ENCODE results near the gene SELENOO. TPM values are rescaled to one million over a fixed set of nuclear protein-coding genes. Genes with fewer than 3 reads are reported as not detected.

The SELENOO gene
- polyA plus RNA-seq, 1 donor: 17.8 TPM

- DNase-seq: no peak
Measured at GRCh38 chr22:50218153-50218995, 17.6 kb downstream of the SELENOO start.

DNA sequence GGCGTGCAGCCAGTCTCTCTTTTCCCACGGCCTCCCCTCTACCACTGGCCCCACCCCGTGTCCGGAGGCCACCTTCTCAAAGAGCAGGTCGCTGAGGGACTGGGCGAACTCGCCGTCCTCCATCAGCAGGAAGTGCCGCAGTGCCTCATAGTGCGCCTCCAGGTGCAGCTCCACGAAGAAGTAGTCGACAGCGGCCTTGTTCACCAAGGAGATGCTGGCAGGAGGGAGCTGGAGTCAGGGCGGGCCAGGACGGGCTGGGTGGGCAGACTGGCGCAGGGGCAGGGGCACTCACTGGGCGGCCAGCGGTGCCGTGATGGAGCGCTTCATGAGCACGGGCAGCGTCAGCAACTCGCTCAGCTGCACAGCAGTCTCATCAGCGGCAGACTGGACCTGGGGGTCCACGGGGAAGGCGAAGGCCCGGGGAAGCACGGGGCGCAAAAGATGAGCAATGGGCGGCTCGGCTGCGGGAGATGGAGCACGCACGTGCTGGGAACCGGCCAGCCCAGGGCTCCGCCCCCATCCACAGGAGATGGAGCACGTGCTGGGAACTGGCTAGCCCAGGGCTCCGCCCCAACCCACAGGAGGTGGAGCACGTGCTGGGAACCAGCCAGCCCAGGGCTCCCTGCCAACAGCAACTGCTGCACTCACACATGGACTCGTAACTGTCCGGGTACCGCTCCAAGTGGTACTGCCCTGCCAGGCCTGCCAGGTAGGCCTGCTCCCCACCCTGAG is 18.4 kb downstream of the SELENOO start:
- no peak for DNase-seq

DNA sequence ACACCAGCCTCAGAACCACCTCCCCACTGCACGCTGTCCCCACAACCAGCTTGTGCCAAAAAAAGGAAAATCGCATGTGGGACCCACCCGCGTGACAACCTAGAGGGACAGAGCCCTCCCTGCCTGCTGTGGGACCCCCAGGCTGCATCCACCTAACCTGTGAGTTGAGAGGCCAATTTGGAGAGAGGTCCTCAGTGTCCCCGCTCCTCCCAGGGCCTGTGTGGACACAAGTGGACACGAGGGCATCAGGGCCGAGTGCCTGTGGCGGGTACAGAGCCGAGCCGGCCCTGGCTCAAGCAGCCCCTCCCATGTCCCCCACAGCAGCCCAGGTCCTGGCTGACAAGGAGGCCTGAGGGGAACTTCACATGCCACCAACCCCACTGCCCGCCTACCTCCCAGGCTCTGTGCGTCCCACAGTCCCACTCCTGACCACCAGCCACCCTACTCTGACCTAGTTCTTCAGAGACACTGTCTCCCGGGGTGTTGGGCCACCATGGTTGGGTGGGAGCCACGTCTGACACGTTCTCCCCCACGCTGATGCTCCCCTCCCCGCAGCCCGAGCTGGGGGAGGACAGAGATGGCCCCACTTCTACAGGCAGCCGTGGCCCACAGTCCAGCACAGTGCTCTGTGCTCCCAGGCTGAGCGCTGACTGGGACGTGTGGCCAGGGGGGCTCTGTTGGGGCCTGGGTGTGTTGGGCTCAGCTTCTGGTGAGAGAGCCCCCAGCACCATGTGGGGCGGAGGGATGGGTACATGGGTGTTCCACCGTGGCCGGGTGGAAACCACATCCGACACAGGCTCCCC is 19.2 kb downstream of the SELENOO start:
- DNase-seq: no peak

- no peak for DNase-seq
Measured at GRCh38 chr22:50220603-50221409, 20.0 kb downstream of the SELENOO start.

DNA sequence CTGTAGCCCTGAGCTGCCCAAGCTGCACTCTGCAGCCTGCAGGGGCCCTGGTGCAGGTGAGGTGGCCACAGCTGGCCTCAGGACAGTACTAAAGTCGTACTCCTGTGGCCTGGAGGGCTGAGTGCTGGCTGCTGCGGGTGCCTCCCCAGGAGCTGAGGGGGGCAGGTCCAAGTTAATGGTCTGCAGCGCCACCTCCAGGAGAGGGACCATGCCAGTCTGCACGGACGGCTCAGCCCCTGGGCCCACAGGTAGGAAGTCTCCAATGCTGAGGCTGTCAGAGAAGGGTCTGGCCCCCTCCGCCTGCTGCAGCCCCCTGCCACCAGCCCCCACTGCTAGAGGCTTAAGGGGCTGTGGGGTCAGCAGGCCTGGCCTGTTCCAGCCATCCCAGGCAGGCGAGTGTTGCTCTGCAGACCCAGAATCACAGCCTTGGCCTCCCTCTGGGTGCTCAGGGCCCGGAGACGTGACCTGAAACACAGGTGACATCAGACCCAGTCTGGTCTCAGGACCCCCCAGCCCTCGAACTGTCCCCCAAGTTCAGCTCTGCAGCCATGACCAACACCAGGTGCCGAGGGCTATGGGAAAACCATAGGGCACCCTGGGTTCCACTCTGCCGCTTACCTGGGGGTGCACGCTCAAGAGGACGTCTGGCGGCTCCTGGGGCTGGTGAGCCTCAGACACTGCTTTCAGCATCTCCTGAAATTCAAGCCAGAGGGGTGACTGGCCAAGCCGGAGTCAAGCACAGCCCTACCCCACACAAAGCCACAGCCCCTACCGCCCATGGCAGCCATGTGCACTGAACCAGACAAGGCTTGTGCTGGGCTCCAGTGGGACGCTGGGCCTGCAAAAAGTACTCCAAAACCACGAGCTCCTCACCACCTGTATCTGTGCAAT is 20.8 kb downstream of the SELENOO start:
- no peak for DNase-seq

- DNase-seq: no peak
Measured at GRCh38 chr22:50222508-50222907, 21.7 kb downstream of the SELENOO start.

GRCh38 chr22:50224071-50224470 is 23.3 kb downstream of the SELENOO start:
- DNase-seq: no peak

DNA sequence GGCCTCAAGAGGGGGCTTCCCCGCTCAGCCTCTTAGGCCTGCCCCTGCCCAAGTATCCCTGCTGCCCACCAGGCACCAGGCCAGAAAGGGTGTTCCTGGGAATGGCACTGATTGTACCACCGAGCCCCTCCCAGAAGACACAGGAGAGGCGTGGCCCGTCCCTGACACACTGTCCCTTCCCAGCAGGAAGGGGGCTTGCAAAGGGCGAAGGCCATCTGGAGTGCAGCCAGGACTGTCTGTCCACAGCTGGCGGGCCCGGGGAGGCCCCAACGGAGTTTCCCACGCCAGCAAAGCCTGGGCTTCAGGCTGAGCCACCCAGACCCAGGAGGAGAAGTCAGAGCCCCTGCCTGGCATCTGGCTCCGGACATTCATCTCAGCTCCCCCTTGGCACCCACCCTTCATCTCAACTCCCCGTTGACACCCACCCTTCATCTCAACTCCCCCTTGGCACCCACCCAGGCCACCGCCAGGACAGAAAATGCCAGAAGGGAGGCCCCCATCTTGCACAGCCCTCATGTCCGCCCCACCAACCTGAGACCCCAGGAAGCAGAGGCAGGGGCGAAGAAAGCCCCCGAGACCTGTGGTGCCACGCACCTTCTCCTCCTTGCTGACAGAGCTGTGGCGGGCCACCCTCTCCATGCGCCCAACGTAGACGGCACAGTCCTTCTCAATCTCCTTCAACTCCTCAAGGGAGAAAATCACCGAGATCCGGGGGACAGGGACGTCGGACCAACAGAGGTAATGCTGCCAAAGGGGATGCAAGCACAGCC is 24.6 kb downstream of the SELENOO start:
- no peak for DNase-seq

DNA sequence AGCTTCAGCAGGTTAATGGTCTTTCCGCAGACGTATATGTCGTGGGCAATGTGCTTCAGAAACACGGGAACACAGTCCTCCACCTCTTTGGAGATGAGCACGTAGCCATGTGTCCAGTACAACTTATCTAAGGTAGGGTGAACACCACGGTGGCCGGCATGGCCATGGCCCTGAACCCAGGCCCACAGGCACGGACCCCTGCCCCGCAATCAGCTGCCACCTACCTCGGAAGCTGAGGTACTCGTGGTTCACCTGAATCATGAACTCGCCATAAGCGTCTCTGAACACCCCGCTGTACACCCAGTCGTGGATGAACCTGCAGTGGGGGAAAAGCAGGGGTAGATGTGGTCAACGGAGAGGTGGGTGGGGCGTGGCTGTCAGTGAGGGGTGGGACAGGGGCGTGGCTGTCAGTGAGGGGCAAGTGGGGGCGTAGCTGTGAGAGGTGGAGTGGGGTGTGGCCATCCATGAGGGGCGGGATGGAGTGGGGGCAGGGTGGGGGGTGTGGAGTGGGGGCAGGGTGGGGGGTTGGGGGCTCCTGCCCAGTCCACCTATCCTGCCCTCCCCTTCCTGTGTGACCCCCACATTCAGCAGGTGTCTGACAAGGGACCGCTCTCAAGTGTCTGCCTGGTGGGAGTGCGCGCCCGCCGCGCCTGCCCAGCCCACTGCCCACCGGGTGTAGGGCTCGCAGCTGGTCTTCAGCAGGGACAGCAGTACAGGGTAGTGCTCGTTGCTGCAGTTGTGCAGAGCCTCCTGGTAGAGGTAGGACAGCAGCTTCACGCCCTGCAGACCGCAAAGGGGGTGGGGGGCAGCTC is 25.5 kb downstream of the SELENOO start:
- no peak for DNase-seq

DNA sequence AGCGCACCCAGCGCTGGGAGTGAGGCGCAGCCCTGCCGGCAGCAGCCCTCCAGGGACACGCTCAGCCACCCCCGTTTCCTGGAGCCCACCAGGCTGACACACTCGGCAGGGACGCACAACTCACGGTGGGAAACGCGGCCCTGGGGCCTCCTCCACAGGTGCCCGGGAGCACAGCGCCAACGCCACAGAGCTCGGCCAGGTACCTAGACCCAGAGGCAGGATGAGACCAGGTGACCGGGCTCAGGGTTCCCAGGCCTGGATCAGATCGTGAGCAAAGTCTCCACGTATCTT is 26.0 kb downstream of the SELENOO start:
- no peak for DNase-seq

GRCh38 chr22:50227579-50228215 is 26.9 kb downstream of the SELENOO start:
- no peak for DNase-seq

- no peak for DNase-seq
Measured at GRCh38 chr22:50228366-50228765, 27.6 kb downstream of the SELENOO start.

GRCh38 chr22:50229370-50229769 is 28.6 kb downstream of the SELENOO start:
- no peak for DNase-seq

- no peak for DNase-seq
Measured at GRCh38 chr22:50232481-50233151, 31.8 kb downstream of the SELENOO start.

- no peak for DNase-seq
Measured at GRCh38 chr22:50233223-50233622, 32.4 kb downstream of the SELENOO start.

- DNase-seq: no peak
Measured at GRCh38 chr22:50236731-50237409, 36.1 kb downstream of the SELENOO start.

DNA sequence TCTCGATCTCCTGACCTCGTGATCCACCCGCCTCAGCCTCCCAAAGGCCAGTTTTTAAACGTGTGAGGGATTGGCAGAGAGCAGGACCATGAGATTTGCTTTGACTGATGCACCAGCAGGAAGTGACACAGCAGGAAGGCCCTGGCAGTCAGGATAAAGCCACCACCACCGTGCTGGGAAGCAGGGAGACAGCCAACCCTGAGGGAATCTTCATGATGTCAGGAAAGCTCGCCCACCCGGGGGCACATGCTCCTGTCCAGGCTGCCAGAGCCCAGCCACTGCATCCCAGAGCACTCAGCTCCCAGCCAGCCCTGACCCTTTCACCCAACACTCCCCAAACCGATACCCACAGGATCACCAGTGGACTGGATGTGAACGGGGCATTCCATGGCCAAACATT is 37.9 kb downstream of the SELENOO start:
- no peak for DNase-seq

- DNase-seq: no peak
Measured at GRCh38 chr22:50242406-50242949, 41.7 kb downstream of the SELENOO start.
